Epithelial cell of esophagus (primary cell): ENCODE results near the gene LAIR1.
"Not testable (repeated sequence)": the region's sequence is repeated elsewhere in the genome, so short reads cannot be mapped to it uniquely, and the experiment has no call there.

ENCODE experiments used
- DNase-seq: peaks from one replicate; pipeline ENCODE4 v3.0.0; 2010; ENCODE audit warnings: low read depth
- H3K4me3 ChIP-seq: 2 replicates; pipeline ENCODE4 v1.5.1; 2011; ENCODE audit warnings: mild to moderate bottlenecking, low read length, control low read depth
- TF ChIP-seq, protein P1 (sequence below): IDR thresholded peaks from 2 replicates; pipeline ENCODE4 v1.5.1; 2011; ENCODE audit warnings: low read depth, mild to moderate bottlenecking, low read length, control low read depth, inconsistent platforms; ENCODE audit not compliant: insufficient read depth; ENCODE audit errors: missing control alignments

The LAIR1 gene

DNA sequence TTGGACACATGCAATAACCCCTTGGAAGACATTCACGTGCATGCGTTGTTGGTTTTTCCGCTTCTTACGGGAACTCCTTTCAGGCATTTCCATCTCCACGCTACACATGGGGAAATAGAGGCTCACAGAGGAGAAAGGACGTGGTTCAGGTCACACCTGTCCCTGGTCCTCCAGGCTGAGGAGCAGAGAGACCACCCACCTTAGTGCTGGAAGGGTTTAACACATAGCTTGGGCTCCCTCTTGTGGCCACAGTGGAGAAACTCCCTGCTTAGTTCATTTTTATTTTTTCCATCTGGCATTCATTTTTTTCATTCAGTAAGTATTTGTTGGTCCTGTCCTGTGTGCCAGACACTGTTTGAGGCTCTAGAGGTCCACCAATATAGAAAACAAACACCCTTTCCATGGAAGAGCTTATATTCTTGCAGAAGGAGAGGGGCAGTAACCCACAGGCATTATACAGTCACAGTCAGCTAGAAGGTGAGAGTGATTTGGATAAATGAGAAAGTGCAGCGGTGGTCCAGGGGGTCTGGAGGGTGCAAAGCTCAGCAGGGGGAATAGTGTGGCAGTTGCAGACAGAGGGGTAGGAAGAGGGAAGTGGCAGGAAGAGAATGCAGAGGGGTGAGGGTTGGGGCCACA lies 26.3 kb upstream of the LAIR1 start:
- TF ChIP-seq, protein P1, sequence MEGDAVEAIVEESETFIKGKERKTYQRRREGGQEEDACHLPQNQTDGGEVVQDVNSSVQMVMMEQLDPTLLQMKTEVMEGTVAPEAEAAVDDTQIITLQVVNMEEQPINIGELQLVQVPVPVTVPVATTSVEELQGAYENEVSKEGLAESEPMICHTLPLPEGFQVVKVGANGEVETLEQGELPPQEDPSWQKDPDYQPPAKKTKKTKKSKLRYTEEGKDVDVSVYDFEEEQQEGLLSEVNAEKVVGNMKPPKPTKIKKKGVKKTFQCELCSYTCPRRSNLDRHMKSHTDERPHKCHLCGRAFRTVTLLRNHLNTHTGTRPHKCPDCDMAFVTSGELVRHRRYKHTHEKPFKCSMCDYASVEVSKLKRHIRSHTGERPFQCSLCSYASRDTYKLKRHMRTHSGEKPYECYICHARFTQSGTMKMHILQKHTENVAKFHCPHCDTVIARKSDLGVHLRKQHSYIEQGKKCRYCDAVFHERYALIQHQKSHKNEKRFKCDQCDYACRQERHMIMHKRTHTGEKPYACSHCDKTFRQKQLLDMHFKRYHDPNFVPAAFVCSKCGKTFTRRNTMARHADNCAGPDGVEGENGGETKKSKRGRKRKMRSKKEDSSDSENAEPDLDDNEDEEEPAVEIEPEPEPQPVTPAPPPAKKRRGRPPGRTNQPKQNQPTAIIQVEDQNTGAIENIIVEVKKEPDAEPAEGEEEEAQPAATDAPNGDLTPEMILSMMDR, result peak; percentile 74
- DNase-seq, result peak; percentile 57
- no peak overlapping the region for H3K4me3 ChIP-seq

GRCh38 chr19:54389553-54389952 lies 24.8 kb upstream of the LAIR1 start:
- no peak for DNase-seq
- TF ChIP-seq, protein P1, result no peak
- no peak overlapping the region for H3K4me3 ChIP-seq

GRCh38 chr19:54388802-54389139 lies 24.0 kb upstream of the LAIR1 start:
- no peak overlapping the region for H3K4me3 ChIP-seq
- TF ChIP-seq, protein P1, result no peak
- no peak for DNase-seq

- TF ChIP-seq, protein P1, result no peak
- H3K4me3 ChIP-seq, result no peak overlapping the region
- no peak for DNase-seq
Observed at GRCh38 chr19:54387991-54388801, 23.5 kb upstream of the LAIR1 start.

DNA sequence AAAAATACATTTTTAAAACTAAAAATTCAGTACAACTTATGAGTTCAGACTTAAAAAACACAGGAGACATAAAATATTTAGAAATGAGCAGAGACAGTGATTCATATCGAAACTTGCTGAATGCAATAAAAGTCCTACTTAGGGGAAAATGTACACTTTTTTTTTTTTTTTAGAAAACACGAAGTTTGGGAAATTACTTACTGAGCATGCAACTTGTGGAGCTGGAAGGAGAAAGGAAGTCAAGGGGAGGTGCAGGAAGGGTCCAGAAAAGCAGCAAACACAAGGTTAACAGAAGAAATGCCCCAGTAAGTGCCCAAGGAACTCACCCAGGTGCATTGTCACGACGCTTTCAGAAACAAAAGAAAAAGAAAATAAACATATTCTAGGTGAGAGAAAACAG lies 18.6 kb upstream of the LAIR1 start:
- no peak for DNase-seq
- TF ChIP-seq, protein P1, result no peak
- no peak overlapping the region for H3K4me3 ChIP-seq

GRCh38 chr19:54382041-54382440 lies 17.3 kb upstream of the LAIR1 start:
- not testable (repeated sequence) for DNase-seq, H3K4me3 ChIP-seq

DNA sequence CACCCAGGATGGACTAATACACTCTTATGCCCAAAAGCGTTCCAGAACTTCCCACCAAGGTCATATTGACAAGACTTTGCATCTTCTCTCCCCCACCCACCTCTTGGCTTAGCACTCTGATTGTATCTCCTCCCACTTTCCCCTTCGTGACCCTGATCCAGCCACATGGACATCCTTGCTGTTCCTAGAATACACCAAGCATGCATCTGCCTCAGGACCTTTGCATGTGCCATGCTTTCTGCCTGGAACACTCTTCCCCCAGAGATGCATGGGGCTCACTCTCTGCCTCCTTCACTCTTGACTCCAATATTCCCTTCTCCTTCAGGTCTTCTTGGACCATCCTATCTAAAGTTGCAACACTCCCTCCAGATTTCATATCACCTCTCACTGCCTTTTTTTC lies 16.2 kb upstream of the LAIR1 start:
- TF ChIP-seq, protein P1, result no peak
- DNase-seq, result no peak
- no peak overlapping the region for H3K4me3 ChIP-seq
